HCT116 (cell line): ENCODE data around the gene RAD52. TPM values are rescaled to one million over a fixed set of nuclear protein-coding genes. Genes with fewer than 3 reads are reported as not detected.

Source experiments
- ATAC-seq: fragments of 200-7000 bp; cut with Tn5 transposase; 2 replicates; pipeline ENCODE4 v1.9.1; 2020; ENCODE audit warnings: mild to moderate bottlenecking, moderate library complexity
- BruUV-seq: library from RNA; stranded (reverse); fragments of 400-500 nt; replicated peaks from 2 replicates; lab custom pipeline; 2021; lab: Mats Ljungman, UMichigan
- CTCF ChIA-PET: fragments of 300-600 bp; sonication (Branson Sonifier 250); formaldehyde crosslinking; loops from one replicate; lab custom pipeline; 2021; ENCODE audit warnings: antibody characterized with exemption; lab: Charles Lee
- POLR2A ChIA-PET: fragments of 300-600, 350-600 bp; sonication (Branson Sonifier 250); formaldehyde crosslinking; loops from one replicate; lab custom pipeline; 2021; ENCODE audit warnings: antibody characterized with exemption; lab: Charles Lee
- RAD21 ChIA-PET, 2 experiments: fragments of 300-600 bp; sonication (Branson Sonifier 250); formaldehyde crosslinking; loops; one replicate each; lab custom pipeline; 2023; ENCODE audit warnings: low total read pairs in 2 of 2; ENCODE audit not compliant: uncharacterized antibody in 2 of 2, unreplicated experiment in 2 of 2, low non-redundant PET in 1 of 2; lab: Charles Lee
- DNase-seq: peaks from one replicate; pipeline ENCODE4 v3.0.0-alpha.2; 2010; ENCODE audit warnings: low read depth, low spot score
- H2AFZ ChIP-seq: fragments of 200-600 bp; shearing (Covaris generic), sonication (generic); 2 replicates; pipeline ENCODE4 v1.6.1; 2017; ENCODE audit warnings: low read depth, mixed run types, mixed read lengths, antibody characterized with exemption, low read length; ENCODE audit not compliant: poor library complexity, severe bottlenecking
- H3K27ac ChIP-seq: 2 replicates; pipeline ENCODE4 v1.5.1; 2012; ENCODE audit warnings: low read depth, low read length
- H3K27me3 ChIP-seq: fragments of 200-600 bp; sonication (generic); 2 replicates; pipeline ENCODE4 v1.6.1; 2016; ENCODE audit warnings: mixed run types, low read length, mixed read lengths; ENCODE audit not compliant: insufficient read depth
- H3K36me3 ChIP-seq, 2 experiments: fragments of 200-500 bp in 1 of 2; fragments of 200-600 bp in 1 of 2; sonication (Bioruptor generic) in 1 of 2; sonication (generic) in 1 of 2; 2 replicates each; pipeline versions ENCODE4 v1.5.1 to v1.6.1; 2014 to 2016; ENCODE audit warnings: low read length in 2 of 2, inconsistent platforms in 1 of 2, mixed read lengths in 1 of 2, mixed run types in 1 of 2; ENCODE audit not compliant: insufficient read depth in 2 of 2, control insufficient read depth in 1 of 2
- H3K4me1 ChIP-seq, 2 experiments: fragments of 200-600 bp in 1 of 2; sonication (generic) in 1 of 2; 2 replicates each; pipeline versions ENCODE4 v1.5.1 to v1.6.1; 2012 to 2017; ENCODE audit warnings: low read length in 2 of 2, inconsistent platforms in 1 of 2, mild to moderate bottlenecking in 1 of 2, mixed read lengths in 1 of 2, mixed run types in 1 of 2, moderate library complexity in 1 of 2; ENCODE audit not compliant: insufficient read depth in 2 of 2, control insufficient read depth in 1 of 2
- H3K4me2 ChIP-seq: fragments of 200-600 bp; sonication (generic); 2 replicates; pipeline ENCODE4 v1.6.1; 2017; ENCODE audit warnings: mixed run types, low read length, mixed read lengths
- H3K4me3 ChIP-seq, 2 experiments: fragments of 200-600 bp in 1 of 2; sonication (generic) in 1 of 2; replicated peaks in 1 of 2; 2 replicates each; pipeline ENCODE4 v1.5.1; 2011 to 2016; ENCODE audit warnings: low read length in 2 of 2, control low read depth in 1 of 2, low read depth in 1 of 2, mild to moderate bottlenecking in 1 of 2, mixed read lengths in 1 of 2, mixed run types in 1 of 2
- H3K79me2 ChIP-seq: fragments of 200-600 bp; sonication (generic); 2 replicates; pipeline ENCODE4 v1.6.1; 2017; ENCODE audit warnings: mild to moderate bottlenecking, mixed run types, low read length, moderate library complexity, mixed read lengths; ENCODE audit not compliant: insufficient read depth
- H3K9ac ChIP-seq: fragments of 200-600 bp; sonication (generic); 2 replicates; pipeline ENCODE4 v1.6.1; 2016; ENCODE audit warnings: low read length, mixed read lengths
- H3K9me2 ChIP-seq: fragments of 200-600 bp; sonication (generic), shearing (Covaris generic); 2 replicates; pipeline ENCODE4 v1.6.1; 2017; ENCODE audit warnings: mixed run types, mild to moderate bottlenecking, moderate library complexity; ENCODE audit not compliant: insufficient read depth
- H3K9me3 ChIP-seq, 2 experiments: fragments of 200-500 bp in 1 of 2; fragments of 200-600 bp in 1 of 2; sonication (Bioruptor generic) in 1 of 2; sonication (generic) in 1 of 2; 2 replicates each; pipeline ENCODE4 v1.6.1; 2014 to 2017; ENCODE audit warnings: low read length in 2 of 2, mixed read lengths in 2 of 2, inconsistent platforms in 1 of 2, low read depth in 1 of 2, mild to moderate bottlenecking in 1 of 2, mixed run types in 1 of 2, moderate library complexity in 1 of 2; ENCODE audit not compliant: control insufficient read depth in 1 of 2, insufficient read depth in 1 of 2
- H4K20me1 ChIP-seq: fragments of 200-600 bp; sonication (generic), shearing (Covaris generic); 2 replicates; pipeline ENCODE4 v1.6.1; 2017; ENCODE audit warnings: mixed run types, mild to moderate bottlenecking, moderate library complexity; ENCODE audit not compliant: insufficient read depth
- ATF3 ChIP-seq: IDR thresholded peaks from 2 replicates; pipeline ENCODE4 v1.6.1; 2012
- CEBPB ChIP-seq: IDR thresholded peaks from 2 replicates; pipeline ENCODE4 v1.6.1; 2012; ENCODE audit warnings: low read depth
- CTCF ChIP-seq, 3 experiments: fragments of 200-600 bp in 1 of 3; sonication (generic) in 1 of 3; IDR thresholded peaks in 2 of 3; conservative IDR thresholded peaks in 1 of 3; 2 replicates each; pipeline ENCODE4 v1.5.1; 2012 to 2017; ENCODE audit warnings: low read depth in 2 of 3, low read length in 2 of 3, antibody characterized with exemption in 1 of 3, borderline replicate concordance in 1 of 3, control low read depth in 1 of 3, mild to moderate bottlenecking in 1 of 3, mixed read lengths in 1 of 3, mixed run types in 1 of 3, moderate library complexity in 1 of 3; ENCODE audit not compliant: insufficient read depth in 1 of 3
- EGR1 ChIP-seq: IDR thresholded peaks from 2 replicates; pipeline ENCODE4 v1.6.1; 2012; ENCODE audit warnings: low read depth
- MAX ChIP-seq: IDR thresholded peaks from 2 replicates; pipeline ENCODE4 v1.6.1; 2012
- POLR2A ChIP-seq: IDR thresholded peaks from 2 replicates; pipeline ENCODE4 v1.7.0; 2011; ENCODE audit warnings: borderline replicate concordance; ENCODE audit not compliant: insufficient read depth, insufficient read length; ENCODE audit errors: extremely low read depth
- POLR2AphosphoS5 ChIP-seq: IDR thresholded peaks from 2 replicates; pipeline ENCODE4 v1.6.1; 2011; ENCODE audit warnings: mild to moderate bottlenecking, low read depth, low read length, moderate library complexity
- RAD21 ChIP-seq: IDR thresholded peaks from 2 replicates; pipeline ENCODE4 v1.6.1; 2012; ENCODE audit warnings: low read depth, mild to moderate bottlenecking
- SIN3A ChIP-seq: IDR thresholded peaks from 2 replicates; pipeline ENCODE4 v1.6.1; 2012; ENCODE audit warnings: low read depth
- SP1 ChIP-seq: IDR thresholded peaks from 2 replicates; pipeline ENCODE4 v1.6.1; 2012; ENCODE audit warnings: low read depth
- TCF7L2 ChIP-seq: IDR thresholded peaks from 2 replicates; pipeline ENCODE4 v1.7.0; 2011; ENCODE audit warnings: borderline replicate concordance, inconsistent platforms; ENCODE audit not compliant: insufficient read depth, insufficient read length; ENCODE audit errors: extremely low read depth
- ZBTB33 ChIP-seq: IDR thresholded peaks from 2 replicates; pipeline ENCODE4 v1.6.1; 2011; ENCODE audit warnings: mild to moderate bottlenecking, low read length, moderate library complexity; ENCODE audit not compliant: insufficient replicate concordance; ENCODE audit errors: extremely low read depth
- ZNF274 ChIP-seq: fragments of 200-500 bp; sonication (Bioruptor generic); IDR thresholded peaks from 2 replicates; pipeline ENCODE4 v1.6.1; 2014; ENCODE audit warnings: mild to moderate bottlenecking, low read depth, low read length, inconsistent platforms
- intact Hi-C: fragments of 100-400 bp; cut with micrococcal nuclease; formaldehyde crosslinking; loops from 2 replicates; pipeline ENCODE4 v1.10.0; 2022
- total RNA-seq: library from RNA; stranded (reverse); gene quantifications from one replicate; pipeline ENCODE4 v1.2.1, GENCODE V29; 2021; ENCODE audit not compliant: unreplicated experiment

The RAD52 gene
- total RNA-seq, 1 experiment from 2014 or later = 24.4 TPM

- Histone ChIP-seq H3K79me2 (peaks cover 86% of the 10 kb centered on the region), H2AFZ (no peak overlapping the region), H3K27ac (no peak overlapping the region), H3K9ac (no peak overlapping the region), H4K20me1 (no peaks in the 10 kb centered on the region), H3K9me2 (no peaks in the 10 kb centered on the region), H3K4me1 (peaks cover 0 to 24% of the 10 kb centered on the region in 2 experiments; a peak in 2 of 4 replicates), H3K9me3 (no peaks in the 10 kb centered on the region), H3K27me3 (no peaks in the 10 kb centered on the region), H3K4me3 (no peak overlapping the region), H3K36me3 (no peaks in the 10 kb centered on the region), H3K4me2 (no peak overlapping the region)
- TF ChIP-seq EGR1 (no peak), SIN3A (no peak), RAD21 (no peak), ZBTB33 (no peak), CEBPB (no peak), POLR2A (no peak), MAX (no peak)
- RAD21 ChIA-PET = no interaction called here
- DNase-seq (no peak), ATAC-seq (no peak)
- BruUV-seq = no TSS peak
- POLR2A ChIA-PET = no interaction called here
- CTCF ChIA-PET = no interaction called here
- intact Hi-C loops = no loop called here
Observed at GRCh38 chr12:996881-997280, 47.4 kb upstream of the RAD52 start.

- intact Hi-C loops = no loop called here
- ATAC-seq (no peak), DNase-seq (no peak)
- no peaks in the 10 kb centered on the region for H3K27me3 ChIP-seq
- no peak overlapping the region for H2AFZ ChIP-seq
- H4K20me1 ChIP-seq = no peaks in the 10 kb centered on the region
- no TSS peak for BruUV-seq
- no peaks in the 10 kb centered on the region for H3K36me3 ChIP-seq
- peaks cover 57% of the 10 kb centered on the region for H3K79me2 ChIP-seq
- RAD21 ChIA-PET = no interaction called here
- peaks cover 8 to 33% of the 10 kb centered on the region in 2 experiments for H3K4me1 ChIP-seq
- no peak overlapping the region for H3K9ac ChIP-seq
- H3K27ac ChIP-seq = no peak overlapping the region
- CTCF ChIA-PET = no interaction called here
- H3K4me3 ChIP-seq = no peak overlapping the region
- POLR2A ChIA-PET = no interaction called here
- H3K9me3 ChIP-seq = no peaks in the 10 kb centered on the region
- peak overlapping the region; percentile 82; the same call in 1 of the 2 replicates for H3K4me2 ChIP-seq
- no peaks in the 10 kb centered on the region for H3K9me2 ChIP-seq
- TF ChIP-seq ZNF274 = no peak
- TF ChIP-seq SP1 = no peak
- no peak for TF ChIP-seq CTCF (IDR thresholded peaks at IDR 0.05 in 2 of 3, conservative IDR thresholded peaks at IDR 0.05 in 1 of 3; ENCODE audit: borderline replicate concordance in 1 of 3, insufficient read depth in 1 of 3, low read depth in 2 of 3, low read length in 2 of 3)
- no peak for TF ChIP-seq ATF3
- no peak for TF ChIP-seq EGR1
- TF ChIP-seq POLR2A = no peak
- TF ChIP-seq CEBPB = no peak
- TF ChIP-seq RAD21 = no peak
- TF ChIP-seq POLR2AphosphoS5 = no peak
- no peak for TF ChIP-seq TCF7L2
- TF ChIP-seq MAX = no peak
Observed at GRCh38 chr12:992647-993046, 43.2 kb upstream of the RAD52 start.
